Measurements from ENCODE around the gene MRPL46. TPM values are rescaled to one million over a fixed set of nuclear protein-coding genes. Genes with fewer than 3 reads are reported as not detected.

MRPL46 gene
- total RNA-seq: 12.7 to 15.7 TPM (median 13.7 TPM) in 3 replicates
- long read RNA-seq, transcript MRPL46-201 (4 exons, 1,019 nt): major isoform, 19 of 21 reads
- long read RNA-seq, partial matches to known transcripts: 0 of 21 reads
- long read RNA-seq, other reads (novel, unspliced or antisense): 2 of 21 reads

- Mint-ChIP-seq H3K36me3 (ENCODE audit: low read depth) (peaks cover 7% of the 10 kb centered on the region), H3K27me3 (ENCODE audit: low read depth) (no peaks in the 10 kb centered on the region), H3K4me1 (ENCODE audit: low read depth) (peaks cover 16% of the 10 kb centered on the region), H3K4me3 (ENCODE audit: unreplicated experiment) (peak within 1 kb of the TSS; percentile 89), H3K27ac (ENCODE audit: unreplicated experiment) (peak within 1 kb of the TSS; percentile 99), H3K9me3 (ENCODE audit: low read depth) (no peaks in the 10 kb centered on the region)
- no peak for TF ChIP-seq CTCF (IDR thresholded peaks at IDR 0.05)
- DNase-seq (ENCODE audit: low spot score): peak; percentile 95
Measured at GRCh38 chr15:88467073-88467934, at the start of gene MRPL46, which contains the start of gene MRPS11. Gene MRPL46, minus strand, starts transcription at chr15:88467388. Its CDS starts 11 bp downstream, at chr15:88467377. Gene MRPS11, plus strand, starts transcription at chr15:88467708. Its CDS starts 10 bp downstream, at chr15:88467718.

GRCh38 chr15:88513195-88513594, 46.0 kb upstream of the MRPL46 start:
- Mint-ChIP-seq H3K4me1 (ENCODE audit: low read depth) (peaks cover 4% of the 10 kb centered on the region), H3K9me3 (ENCODE audit: low read depth) (no peaks in the 10 kb centered on the region), H3K27me3 (ENCODE audit: low read depth) (no peaks in the 10 kb centered on the region), H3K27ac (ENCODE audit: unreplicated experiment) (no peak overlapping the region), H3K36me3 (ENCODE audit: low read depth) (peaks cover 20% of the 10 kb centered on the region), H3K4me3 (ENCODE audit: unreplicated experiment) (no peak overlapping the region)
- no peak for TF ChIP-seq CTCF (IDR thresholded peaks at IDR 0.05)
- no peak for DNase-seq (ENCODE audit: low spot score)

- no peak for TF ChIP-seq CTCF (IDR thresholded peaks at IDR 0.05)
- DNase-seq (ENCODE audit: low spot score): no peak
- peaks cover 20% of the 10 kb centered on the region for H3K36me3 Mint-ChIP-seq (ENCODE audit: low read depth)
- peaks cover 4% of the 10 kb centered on the region for H3K4me1 Mint-ChIP-seq (ENCODE audit: low read depth)
- no peak overlapping the region for H3K27ac Mint-ChIP-seq (ENCODE audit: unreplicated experiment)
- H3K4me3 Mint-ChIP-seq (ENCODE audit: unreplicated experiment): no peak overlapping the region
- no peaks in the 10 kb centered on the region for H3K27me3 Mint-ChIP-seq (ENCODE audit: low read depth)
- H3K9me3 Mint-ChIP-seq (ENCODE audit: low read depth): no peaks in the 10 kb centered on the region
Measured at GRCh38 chr15:88512601-88513000, 45.4 kb upstream of the MRPL46 start.

- TF ChIP-seq CTCF (IDR thresholded peaks at IDR 0.05): no peak
- peaks cover 4% of the 10 kb centered on the region for H3K4me1 Mint-ChIP-seq (ENCODE audit: low read depth)
- DNase-seq (ENCODE audit: low spot score): no peak
- no peaks in the 10 kb centered on the region for H3K27me3 Mint-ChIP-seq (ENCODE audit: low read depth)
- no peak overlapping the region for H3K4me3 Mint-ChIP-seq (ENCODE audit: unreplicated experiment)
- no peak overlapping the region for H3K27ac Mint-ChIP-seq (ENCODE audit: unreplicated experiment)
- no peaks in the 10 kb centered on the region for H3K9me3 Mint-ChIP-seq (ENCODE audit: low read depth)
- H3K36me3 Mint-ChIP-seq (ENCODE audit: low read depth): peaks cover 23% of the 10 kb centered on the region
Measured at GRCh38 chr15:88512078-88512477, 44.9 kb upstream of the MRPL46 start.

GRCh38 chr15:88511161-88511560, 44.0 kb upstream of the MRPL46 start:
- Mint-ChIP-seq H3K36me3 (ENCODE audit: low read depth) (peaks cover 21% of the 10 kb centered on the region), H3K4me1 (ENCODE audit: low read depth) (peaks cover 3% of the 10 kb centered on the region), H3K27me3 (ENCODE audit: low read depth) (no peaks in the 10 kb centered on the region), H3K4me3 (ENCODE audit: unreplicated experiment) (no peak overlapping the region), H3K27ac (ENCODE audit: unreplicated experiment) (no peak overlapping the region), H3K9me3 (ENCODE audit: low read depth) (no peaks in the 10 kb centered on the region)
- TF ChIP-seq CTCF (IDR thresholded peaks at IDR 0.05): no peak
- DNase-seq (ENCODE audit: low spot score): no peak

All from chondrocyte (in vitro differentiated cells).